Stomach smooth muscle (tissue), 2 donors: ENCODE data around the gene SLC37A1.
"Not testable (repeated sequence)": the region's sequence is repeated elsewhere in the genome, so short reads cannot be mapped to it uniquely, and the experiment has no call there.

Experiments used
- H3K27ac ChIP-seq: one replicate; pipeline ENCODE4 v1.7.0; 2013; ENCODE audit warnings: mild to moderate bottlenecking, low read length, inconsistent platforms
- H3K27me3 ChIP-seq, 2 donors: one replicate each; pipeline ENCODE4 v1.7.0; 2013; ENCODE audit warnings: low read length in 2 of 2; ENCODE audit not compliant: insufficient read depth in 2 of 2, control insufficient read depth in 1 of 2
- H3K36me3 ChIP-seq, 2 donors: one replicate each; pipeline ENCODE4 v1.7.0; 2013; ENCODE audit warnings: low read length in 2 of 2; ENCODE audit not compliant: control insufficient read depth in 2 of 2, insufficient read depth in 2 of 2
- H3K4me1 ChIP-seq: one replicate; pipeline ENCODE4 v1.7.0; 2013; ENCODE audit warnings: low read length; ENCODE audit not compliant: control insufficient read depth, insufficient read depth
- H3K4me3 ChIP-seq, 2 donors: one replicate each; pipeline ENCODE4 v1.7.0; 2013; ENCODE audit warnings: low read length in 2 of 2
- H3K9ac ChIP-seq, 2 donors: one replicate each; pipeline ENCODE4 v1.7.0; 2013; ENCODE audit warnings: low read length in 2 of 2, mild to moderate bottlenecking in 1 of 2
- H3K9me3 ChIP-seq, 2 donors: one replicate each; pipeline ENCODE4 v1.7.0; 2013; ENCODE audit warnings: low read length in 2 of 2; ENCODE audit not compliant: control insufficient read depth in 2 of 2
- donor health status: healthy.
- donor health status: Pancreatic carcinoma.

Gene SLC37A1

DNA sequence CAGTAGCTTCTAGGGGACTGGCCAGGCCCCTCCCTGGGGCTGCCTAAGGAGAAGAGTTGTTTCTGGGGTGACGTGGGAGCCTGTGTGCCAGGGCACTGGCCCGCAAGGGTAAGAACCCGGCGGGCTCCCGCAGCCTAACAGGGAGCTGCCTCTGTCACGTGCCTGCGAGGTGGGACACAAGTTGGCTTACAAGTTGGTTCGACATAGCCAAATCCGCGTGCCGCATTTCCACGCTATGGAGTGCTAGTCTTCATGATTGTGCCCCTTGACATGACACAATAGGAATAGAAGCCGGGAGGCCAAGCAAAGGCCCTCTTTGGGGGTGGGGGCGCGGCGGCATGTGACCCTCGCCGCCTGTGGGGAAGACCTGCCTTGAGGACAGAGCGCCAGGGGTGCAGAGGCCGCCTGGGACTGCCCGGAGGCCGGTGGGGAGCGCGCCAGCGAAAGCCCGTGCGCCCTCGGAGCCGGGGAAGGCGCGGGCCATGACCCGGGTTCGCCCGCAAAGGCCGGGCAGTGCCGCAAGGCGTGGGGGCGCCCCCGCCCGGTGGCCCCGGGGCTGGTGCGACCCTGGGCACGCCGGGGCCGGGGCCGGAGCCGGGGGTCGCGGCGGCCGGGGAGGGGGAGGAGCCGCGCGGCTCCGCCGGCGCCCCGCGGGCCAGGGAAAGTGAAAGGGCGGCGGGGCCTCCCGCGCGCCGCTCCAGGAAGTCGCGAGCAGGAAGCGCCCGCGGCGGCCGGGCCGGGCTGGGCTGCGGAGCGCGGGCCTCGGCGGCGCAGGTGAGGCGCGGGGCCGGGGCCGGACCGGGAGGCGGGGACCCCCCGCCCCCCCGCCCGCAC is at the start of gene SLC37A1:
SLC37A1 (plus strand) TSS at position 702 of the 834 bp plus-strand sequence. CDS start 4,603 bp downstream, outside the sequence.
- H3K27me3 ChIP-seq, result no peaks in the 10 kb centered on the region
- peaks cover 10% of the 10 kb centered on the region for H3K4me1 ChIP-seq
- peak within 1 kb of the TSS; percentile 49 for H3K27ac ChIP-seq
- peaks cover 0 to 1% of the 10 kb centered on the region in 2 donors for H3K36me3 ChIP-seq
- H3K4me3 ChIP-seq, result peak within 1 kb of the TSS; percentile 64 to 82
- H3K9me3 ChIP-seq, result no peaks in the 10 kb centered on the region
- H3K9ac ChIP-seq, result peak within 1 kb of the TSS; percentile 66 to 68

DNA sequence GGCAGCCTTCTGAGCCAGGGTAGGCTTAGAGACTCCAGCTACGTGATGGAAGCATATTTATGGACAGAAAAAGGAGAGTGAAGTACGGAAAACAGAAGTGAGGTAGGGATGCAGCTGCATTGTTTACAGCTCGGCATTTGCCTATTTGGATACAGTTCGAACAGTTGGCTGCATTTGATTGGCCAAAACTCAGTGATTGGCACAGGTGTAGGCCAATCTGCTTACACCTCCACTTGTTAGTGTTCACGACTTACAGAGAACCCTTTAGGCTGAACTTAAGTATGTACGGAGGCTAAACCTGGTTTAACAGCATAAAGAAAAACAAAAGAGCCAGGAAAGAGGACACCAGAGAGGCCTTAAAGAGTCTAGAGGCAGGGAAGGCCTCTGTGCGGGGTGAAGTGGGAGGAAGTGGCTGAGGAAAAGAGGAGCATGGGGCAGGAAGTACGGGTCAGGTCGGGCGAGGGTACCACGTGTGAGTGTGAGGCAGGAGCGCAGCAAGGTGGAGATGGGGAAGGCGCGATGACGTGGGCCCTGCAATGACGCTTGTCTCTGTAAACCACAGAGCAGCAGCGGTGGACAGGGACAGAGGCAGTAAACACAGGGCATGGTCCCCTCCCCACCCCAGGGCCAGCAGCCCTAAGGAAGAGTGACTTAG is 49.7 kb upstream of the SLC37A1 start:
- H3K27me3 ChIP-seq, result no peaks in the 10 kb centered on the region
- no peaks in the 10 kb centered on the region for H3K4me1 ChIP-seq
- no peak overlapping the region for H3K27ac ChIP-seq
- H3K36me3 ChIP-seq, result no peaks in the 10 kb centered on the region
- H3K9me3 ChIP-seq, result no peaks in the 10 kb centered on the region
- no peak overlapping the region for H3K9ac ChIP-seq
- H3K4me3 ChIP-seq, result no peak overlapping the region

DNA sequence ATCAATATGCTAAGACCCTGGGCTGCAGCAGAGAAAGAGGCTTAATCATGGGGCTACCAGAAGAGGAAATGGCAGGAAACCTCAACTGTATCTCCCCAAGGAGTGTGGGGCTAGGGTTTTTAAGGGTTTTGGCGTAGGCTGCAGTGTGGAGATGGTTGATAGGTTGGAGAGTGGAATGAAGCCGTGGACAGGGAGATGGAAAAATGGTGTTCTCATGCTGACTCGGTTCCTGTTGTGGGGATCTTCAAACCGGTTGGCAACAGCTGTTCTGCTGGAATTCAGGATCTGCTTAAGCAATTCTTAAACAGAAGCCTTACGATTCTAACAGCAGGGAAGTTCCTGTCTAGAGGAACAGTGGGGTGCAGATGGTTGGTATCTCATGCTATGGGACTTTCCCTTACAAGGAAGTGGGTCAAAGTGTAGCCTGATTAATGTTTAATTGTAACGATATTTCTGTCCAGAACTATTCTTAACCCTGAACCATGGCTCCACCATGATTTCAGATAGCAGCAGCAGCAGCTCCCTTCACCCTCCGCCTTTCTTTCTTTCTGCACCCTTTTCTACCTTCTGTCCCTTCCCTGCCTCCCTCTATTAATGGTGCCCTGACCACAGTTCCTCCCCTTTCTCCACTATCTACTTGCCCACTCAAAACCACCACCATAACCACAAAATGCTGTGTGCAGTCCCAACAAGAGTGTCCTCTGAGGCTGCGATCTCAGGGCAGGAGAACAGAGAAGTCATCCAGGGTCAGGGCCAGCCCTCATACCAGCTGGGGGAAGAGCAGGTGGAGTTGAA is 48.4 kb upstream of the SLC37A1 start:
- no peaks in the 10 kb centered on the region for H3K4me1 ChIP-seq
- H3K27ac ChIP-seq, result no peak overlapping the region
- no peaks in the 10 kb centered on the region for H3K27me3 ChIP-seq
- H3K9ac ChIP-seq, result no peak overlapping the region
- no peaks in the 10 kb centered on the region for H3K9me3 ChIP-seq
- no peaks in the 10 kb centered on the region for H3K36me3 ChIP-seq
- no peak overlapping the region for H3K4me3 ChIP-seq

DNA sequence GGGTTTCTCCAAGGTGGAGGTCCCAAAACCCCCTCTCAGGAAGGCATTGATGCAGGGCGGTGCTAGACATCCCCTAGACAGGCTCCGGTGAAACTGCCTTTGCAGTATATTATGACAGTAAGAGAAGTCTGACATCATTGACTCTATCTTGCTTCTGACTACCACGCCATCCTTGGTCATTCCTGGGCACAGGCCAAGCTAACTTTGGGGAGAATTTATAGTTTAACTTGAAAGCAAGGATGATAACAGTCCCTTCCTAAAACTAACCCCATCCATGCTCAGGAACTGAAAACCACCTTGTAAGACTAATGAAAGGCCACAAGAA is 47.9 kb upstream of the SLC37A1 start:
- Histone ChIP-seq H3K4me3 (no peak overlapping the region), H3K27ac (no peak overlapping the region), H3K9ac (no peak overlapping the region), H3K36me3 (no peaks in the 10 kb centered on the region), H3K27me3 (no peaks in the 10 kb centered on the region), H3K9me3 (no peaks in the 10 kb centered on the region), H3K4me1 (no peaks in the 10 kb centered on the region)

DNA sequence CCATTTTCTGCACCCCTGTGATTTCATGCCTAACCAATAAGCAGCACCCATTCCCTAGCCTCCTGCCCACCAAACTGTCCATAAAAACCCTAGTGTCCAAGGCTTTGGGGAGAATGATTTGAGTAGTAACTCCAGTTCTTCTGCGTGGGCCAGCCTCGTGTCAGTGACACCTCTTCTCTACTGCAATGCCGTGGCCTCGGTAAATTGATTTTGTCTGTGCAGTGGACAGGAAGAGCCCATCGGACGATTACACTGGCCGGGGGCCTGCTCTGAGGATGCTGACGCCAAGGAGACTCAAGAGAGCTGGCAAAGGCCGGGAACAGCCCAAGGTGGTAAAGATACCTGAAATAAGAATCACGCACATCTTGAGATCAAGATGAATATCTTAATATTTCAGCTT is 47.0 kb upstream of the SLC37A1 start:
- no peak overlapping the region for H3K4me3 ChIP-seq
- no peaks in the 10 kb centered on the region for H3K4me1 ChIP-seq
- no peaks in the 10 kb centered on the region for H3K9me3 ChIP-seq
- H3K36me3 ChIP-seq, result no peaks in the 10 kb centered on the region
- no peak overlapping the region for H3K27ac ChIP-seq
- H3K9ac ChIP-seq, result no peak overlapping the region
- H3K27me3 ChIP-seq, result no peaks in the 10 kb centered on the region

DNA sequence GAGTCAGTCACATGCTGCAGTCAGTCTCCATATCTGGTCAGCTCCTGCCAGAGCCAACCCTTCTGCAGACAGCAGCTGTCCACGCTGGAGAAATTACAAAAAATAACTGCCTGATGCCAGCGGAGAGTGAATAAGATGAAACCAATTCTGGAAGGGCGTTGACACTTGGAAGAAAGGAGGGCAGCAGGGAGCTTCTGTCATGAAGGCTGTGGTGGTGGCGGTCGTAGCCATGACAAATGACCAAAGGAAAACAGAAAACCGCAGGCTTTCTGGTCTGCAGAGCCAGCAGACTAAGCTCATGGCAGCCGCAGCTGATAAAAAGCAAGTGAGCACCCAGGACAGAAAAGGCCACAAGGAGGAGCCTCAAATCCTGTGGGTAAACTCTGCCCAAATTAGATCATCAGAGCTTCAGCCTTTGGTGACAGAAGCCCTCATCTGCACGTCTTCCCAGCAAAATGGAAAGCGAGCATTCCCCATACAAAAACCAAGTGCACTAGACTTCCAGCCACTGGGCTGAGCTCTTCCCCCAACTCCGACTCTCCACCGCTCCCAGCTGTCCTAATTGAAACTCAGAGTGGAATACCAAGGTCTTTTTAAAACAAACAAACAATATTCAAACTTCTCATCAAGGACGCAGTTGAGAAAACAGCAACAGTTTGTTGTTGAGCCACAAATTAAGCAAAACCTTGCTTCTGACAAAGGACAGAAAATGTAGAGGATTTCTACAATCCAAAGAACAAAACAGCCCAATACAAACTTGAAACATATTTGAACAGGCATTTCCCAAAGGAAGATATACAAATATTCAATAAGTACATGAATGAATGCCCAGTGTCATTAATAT is 46.3 kb upstream of the SLC37A1 start:
- Histone ChIP-seq H3K27me3 (no peaks in the 10 kb centered on the region), H3K4me1 (no peaks in the 10 kb centered on the region), H3K27ac (no peak overlapping the region), H3K4me3 (peak overlapping the region; percentile 16 to 40), H3K9ac (no peak overlapping the region), H3K9me3 (no peaks in the 10 kb centered on the region), H3K36me3 (no peaks in the 10 kb centered on the region)

DNA sequence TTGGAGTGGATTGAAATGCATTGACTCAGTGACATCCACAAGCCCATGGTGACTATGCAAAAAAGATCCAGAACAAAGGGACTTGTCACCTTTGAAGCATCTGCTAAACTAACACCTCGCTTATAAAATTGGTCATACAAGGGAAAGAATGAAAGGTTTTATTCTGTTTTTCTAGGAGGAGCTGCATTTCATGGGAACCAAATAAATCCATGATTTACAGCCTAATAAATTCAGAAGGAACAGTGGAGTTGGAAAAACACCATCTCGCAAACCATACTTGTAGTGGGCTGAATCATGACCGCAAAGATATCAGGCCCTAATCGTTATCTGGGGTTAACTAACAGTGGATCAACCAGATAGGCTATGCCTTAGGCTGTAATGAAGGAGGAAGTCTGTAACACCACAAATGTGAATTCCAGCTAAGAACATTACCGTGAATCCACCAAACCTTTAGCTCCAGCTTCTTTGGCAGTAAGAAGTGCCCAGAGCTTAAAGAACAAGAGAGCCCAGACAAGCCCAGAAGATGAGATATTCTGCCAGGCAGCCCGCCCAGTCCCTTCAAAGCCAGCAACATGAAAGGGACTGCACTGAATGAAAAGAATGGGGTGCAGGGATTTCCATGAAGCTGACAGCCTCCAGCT is 45.0 kb upstream of the SLC37A1 start:
- H3K27me3 ChIP-seq, result no peaks in the 10 kb centered on the region
- no peaks in the 10 kb centered on the region for H3K9me3 ChIP-seq
- H3K4me3 ChIP-seq, result no peak overlapping the region
- no peaks in the 10 kb centered on the region for H3K36me3 ChIP-seq
- no peak overlapping the region for H3K27ac ChIP-seq
- no peak overlapping the region for H3K9ac ChIP-seq
- no peaks in the 10 kb centered on the region for H3K4me1 ChIP-seq

DNA sequence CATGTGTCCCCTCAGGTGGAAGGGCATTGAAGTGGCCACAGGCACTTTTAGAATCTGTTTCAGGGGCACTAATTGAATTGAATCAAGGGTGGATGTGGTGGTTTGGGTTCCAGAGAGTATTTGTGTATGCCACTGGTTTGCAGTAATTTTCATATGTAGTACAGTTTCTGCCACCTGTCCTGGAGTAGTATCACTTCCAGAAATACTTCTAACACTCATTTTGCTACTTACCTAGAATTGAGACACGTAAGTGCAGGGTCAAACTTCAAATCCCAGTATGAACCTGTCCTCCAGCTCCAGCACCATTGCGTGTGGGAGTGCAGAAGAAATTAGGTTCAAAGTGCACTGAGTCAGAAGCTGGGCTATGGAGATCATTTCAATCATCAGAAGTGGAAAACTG is 44.4 kb upstream of the SLC37A1 start:
- H3K4me1 ChIP-seq, result no peaks in the 10 kb centered on the region
- H3K36me3 ChIP-seq, result no peaks in the 10 kb centered on the region
- H3K27me3 ChIP-seq, result no peaks in the 10 kb centered on the region
- H3K9ac ChIP-seq, result no peak overlapping the region
- no peak overlapping the region for H3K27ac ChIP-seq
- H3K4me3 ChIP-seq, result no peak overlapping the region
- H3K9me3 ChIP-seq, result no peaks in the 10 kb centered on the region

DNA sequence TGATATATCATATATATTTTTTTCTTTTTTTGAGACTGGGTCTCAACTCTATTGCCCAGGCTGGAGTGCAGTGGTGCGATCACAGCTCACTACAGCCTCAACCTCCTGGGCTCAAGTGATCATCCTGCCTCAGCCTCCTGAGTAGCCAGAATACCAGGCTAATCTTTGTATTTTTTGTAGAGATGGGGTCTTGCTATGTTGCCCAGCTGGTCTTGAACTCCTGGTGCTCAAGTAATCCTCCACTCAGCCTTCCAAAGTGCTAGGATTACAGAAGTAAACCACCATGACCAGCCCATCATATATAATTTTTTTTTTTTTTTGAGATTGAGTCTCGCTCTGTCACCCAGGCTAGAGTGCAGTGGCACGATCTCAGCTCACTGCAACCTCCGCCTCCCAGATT is 43.9 kb upstream of the SLC37A1 start:
- H3K9ac ChIP-seq, H3K4me1 ChIP-seq, H3K9me3 ChIP-seq, H3K27ac ChIP-seq, H3K4me3 ChIP-seq, H3K27me3 ChIP-seq, H3K36me3 ChIP-seq: not testable (repeated sequence)

DNA sequence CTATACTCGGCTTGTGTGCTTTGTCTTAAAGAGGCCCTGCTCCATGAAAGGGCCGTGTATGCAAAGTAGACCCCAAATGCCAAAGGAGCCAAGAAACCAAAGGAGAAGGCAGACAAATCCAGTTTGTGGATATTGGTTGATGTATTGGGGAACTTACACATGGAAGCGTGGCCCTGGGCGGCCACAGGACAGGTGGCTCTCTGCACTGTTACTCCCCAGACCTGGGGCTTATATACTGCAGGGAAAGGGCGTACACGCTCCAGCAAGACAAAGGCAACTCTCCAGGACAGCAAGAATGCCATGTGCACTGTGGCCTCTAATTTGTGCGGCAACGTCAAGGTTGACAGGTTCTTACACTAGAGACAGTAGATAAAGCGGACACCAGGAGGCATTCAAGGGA is 42.4 kb upstream of the SLC37A1 start:
- H3K9ac ChIP-seq, result no peak overlapping the region
- H3K4me3 ChIP-seq, result no peak overlapping the region
- no peaks in the 10 kb centered on the region for H3K9me3 ChIP-seq
- no peaks in the 10 kb centered on the region for H3K4me1 ChIP-seq
- no peaks in the 10 kb centered on the region for H3K36me3 ChIP-seq
- no peak overlapping the region for H3K27ac ChIP-seq
- no peaks in the 10 kb centered on the region for H3K27me3 ChIP-seq
